ENCODE data around the gene ACTN4.
"Not testable (repeated sequence)": the region's sequence is repeated elsewhere in the genome, so short reads cannot be mapped to it uniquely, and the experiment has no call there.

The ACTN4 gene

GRCh38 chr19:38736413-38737280 is 89.2 kb downstream of the ACTN4 start:
- DNase-seq = no peak

GRCh38 chr19:38737281-38737865 is 89.9 kb downstream of the ACTN4 start:
- no peak for DNase-seq

GRCh38 chr19:38737921-38738737 is 90.7 kb downstream of the ACTN4 start:
- DNase-seq = no peak

- DNase-seq = no peak
These were observed 92.2 kb downstream of the ACTN4 start for GRCh38 chr19:38739440-38740256.

- no peak for DNase-seq
These were observed 92.8 kb downstream of the ACTN4 start for GRCh38 chr19:38740257-38740592.

- DNase-seq = no peak
These were observed 93.5 kb downstream of the ACTN4 start for GRCh38 chr19:38740932-38741331.

GRCh38 chr19:38741670-38742069 is 94.2 kb downstream of the ACTN4 start:
- DNase-seq = no peak

GRCh38 chr19:38742296-38742695 is 94.8 kb downstream of the ACTN4 start:
- no peak for DNase-seq

GRCh38 chr19:38742906-38743305 is 95.5 kb downstream of the ACTN4 start:
- no peak for DNase-seq

- DNase-seq = no peak
These were observed 96.2 kb downstream of the ACTN4 start for GRCh38 chr19:38743394-38744297.

GRCh38 chr19:38744298-38744681 is 96.8 kb downstream of the ACTN4 start, which contains the start of gene CAPN12:
TSS of gene CAPN12 (minus strand) at chr19:38744474. CDS start at chr19:38744165, 309 bp downstream.
- DNase-seq = no peak

- no peak for DNase-seq
These were observed 97.4 kb downstream of the ACTN4 start for GRCh38 chr19:38744874-38745273.

GRCh38 chr19:38745316-38745715 is 97.9 kb downstream of the ACTN4 start:
- no peak for DNase-seq

GRCh38 chr19:38753783-38754182 is 106.3 kb downstream of the ACTN4 start:
- not testable (repeated sequence) for DNase-seq

GRCh38 chr19:38754196-38754595 is 106.7 kb downstream of the ACTN4 start:
- DNase-seq = not testable (repeated sequence)

GRCh38 chr19:38759590-38760003 is 112.1 kb downstream of the ACTN4 start:
- DNase-seq = no peak

- not testable (repeated sequence) for DNase-seq
These were observed 113.5 kb downstream of the ACTN4 start for GRCh38 chr19:38760805-38761517.

GRCh38 chr19:38761884-38762389 is 114.5 kb downstream of the ACTN4 start:
- not testable (repeated sequence) for DNase-seq

- DNase-seq = no peak
These were observed 116.4 kb downstream of the ACTN4 start for GRCh38 chr19:38763795-38764220.

GRCh38 chr19:38765214-38765613 is 117.8 kb downstream of the ACTN4 start:
- no peak for DNase-seq

Data from right kidney (tissue), 1 donor.